HAP-1 (cell line): ENCODE data around the gene RNF167.
"Not testable (repeated sequence)": the region's sequence is repeated elsewhere in the genome, so short reads cannot be mapped to it uniquely, and the experiment has no call there.

Experiments
- DNase-seq, 2 experiments: peaks; one replicate each; pipeline ENCODE4 v3.0.0-alpha.2; 2016 to 2020; ENCODE audit warnings: low spot score in 2 of 2
- H3K27me3 ChIP-seq: fragments of 250-450 bp; sonication (Bioruptor Pico); 2 replicates; pipeline ENCODE4 v1.5.1; 2020; ENCODE audit warnings: low read depth, mild to moderate bottlenecking, moderate library complexity
- H3K36me3 ChIP-seq: fragments of 250-450 bp; sonication (Bioruptor Pico); replicated peaks from 2 replicates; pipeline ENCODE4 v1.5.1; 2020; ENCODE audit warnings: mild to moderate bottlenecking
- H3K4me1 ChIP-seq: fragments of 250-450 bp; sonication (Bioruptor Pico); 2 replicates; pipeline ENCODE4 v1.5.1; 2020; ENCODE audit warnings: mild to moderate bottlenecking
- H3K4me3 ChIP-seq: fragments of 250-450 bp; sonication (Bioruptor Pico); 2 replicates; pipeline ENCODE4 v1.5.1; 2020; ENCODE audit warnings: mild to moderate bottlenecking, moderate library complexity
- H3K9me3 ChIP-seq: fragments of 250-450 bp; sonication (Bioruptor Pico); 2 replicates; pipeline ENCODE4 v1.5.1; 2020; ENCODE audit warnings: mild to moderate bottlenecking, moderate library complexity
- in situ Hi-C: fragments of 300-500 bp; cut with MboI; formaldehyde crosslinking; loops from 3 replicates; pipeline ENCODE4 v1.14.3; 2020; ENCODE audit warnings: low sequenced_read_pairs, inconsistent platforms, mixed read lengths

RNF167 gene

GRCh38 chr17:4898927-4899326 is 41.1 kb upstream of the RNF167 start:
- no peaks in the 10 kb centered on the region for H3K27me3 ChIP-seq
- in situ Hi-C loops: no loop called here
- H3K36me3 ChIP-seq: peaks cover 21% of the 10 kb centered on the region
- no peaks in the 10 kb centered on the region for H3K4me1 ChIP-seq
- no peak overlapping the region for H3K4me3 ChIP-seq
- DNase-seq: no peak
- no peaks in the 10 kb centered on the region for H3K9me3 ChIP-seq

GRCh38 chr17:4899341-4900230 is 40.5 kb upstream of the RNF167 start, which contains the start of gene C17orf107:
TSS of gene C17orf107 (plus strand) at chr17:4899536. CDS start at chr17:4899763, 227 bp downstream.
- Histone ChIP-seq H3K4me1 (no peaks in the 10 kb centered on the region), H3K4me3 (no peak within 1 kb of the TSS), H3K9me3 (no peaks in the 10 kb centered on the region), H3K27me3 (no peaks in the 10 kb centered on the region), H3K36me3 (peaks cover 21% of the 10 kb centered on the region)
- in situ Hi-C loops: no loop called here
- DNase-seq: no peak

GRCh38 chr17:4900231-4901107 is 39.6 kb upstream of the RNF167 start:
- peaks cover 13% of the 10 kb centered on the region for H3K36me3 ChIP-seq
- DNase-seq: no peak
- no peaks in the 10 kb centered on the region for H3K27me3 ChIP-seq
- no peaks in the 10 kb centered on the region for H3K4me1 ChIP-seq
- in situ Hi-C loops: no loop called here
- H3K9me3 ChIP-seq: no peaks in the 10 kb centered on the region
- H3K4me3 ChIP-seq: no peak overlapping the region

GRCh38 chr17:4901108-4901647 is 38.9 kb upstream of the RNF167 start:
- no peaks in the 10 kb centered on the region for H3K4me1 ChIP-seq
- no peak for DNase-seq
- no peaks in the 10 kb centered on the region for H3K27me3 ChIP-seq
- in situ Hi-C loops: no loop called here
- no peak overlapping the region for H3K4me3 ChIP-seq
- peaks cover 6% of the 10 kb centered on the region for H3K36me3 ChIP-seq
- no peaks in the 10 kb centered on the region for H3K9me3 ChIP-seq

GRCh38 chr17:4901648-4902344 is 38.3 kb upstream of the RNF167 start:
- Histone ChIP-seq H3K36me3 (no peaks in the 10 kb centered on the region; the same call in 1 of the 2 replicates), H3K4me1 (no peaks in the 10 kb centered on the region), H3K4me3 (no peak overlapping the region), H3K27me3 (no peaks in the 10 kb centered on the region), H3K9me3 (no peaks in the 10 kb centered on the region)
- DNase-seq: no peak
- in situ Hi-C loops: no loop called here

GRCh38 chr17:4902540-4902939 is 37.5 kb upstream of the RNF167 start:
- Histone ChIP-seq H3K4me3 (no peak overlapping the region), H3K36me3 (no peaks in the 10 kb centered on the region; the same call in 1 of the 2 replicates), H3K4me1 (no peaks in the 10 kb centered on the region), H3K9me3 (no peaks in the 10 kb centered on the region), H3K27me3 (no peaks in the 10 kb centered on the region)
- in situ Hi-C loops: no loop called here
- no peak for DNase-seq

GRCh38 chr17:4903051-4903818 is 36.8 kb upstream of the RNF167 start, which contains the start of gene CHRNE:
TSS of gene CHRNE (minus strand) at chr17:4903098. CDS start at chr17:4903063, 35 bp downstream.
- Histone ChIP-seq H3K4me3 (no peak within 1 kb of the TSS), H3K9me3 (no peaks in the 10 kb centered on the region), H3K36me3 (no peaks in the 10 kb centered on the region; the same call in 1 of the 2 replicates), H3K27me3 (no peaks in the 10 kb centered on the region), H3K4me1 (no peaks in the 10 kb centered on the region)
- in situ Hi-C loops: no loop called here
- DNase-seq: peak; percentile 63 to 90

GRCh38 chr17:4906642-4907041 is 33.4 kb upstream of the RNF167 start:
- H3K4me3 ChIP-seq, DNase-seq, H3K27me3 ChIP-seq, H3K9me3 ChIP-seq, in situ Hi-C loops, H3K36me3 ChIP-seq, H3K4me1 ChIP-seq: not testable (repeated sequence)

GRCh38 chr17:4908301-4908700 is 31.8 kb upstream of the RNF167 start:
- Histone ChIP-seq H3K4me1 (no peaks in the 10 kb centered on the region), H3K9me3 (no peaks in the 10 kb centered on the region), H3K27me3 (no peaks in the 10 kb centered on the region), H3K4me3 (no peak overlapping the region), H3K36me3 (no peaks in the 10 kb centered on the region)
- DNase-seq: no peak
- in situ Hi-C loops: no loop called here

GRCh38 chr17:4908711-4909496 is 31.2 kb upstream of the RNF167 start:
- no peaks in the 10 kb centered on the region for H3K27me3 ChIP-seq
- H3K9me3 ChIP-seq: no peaks in the 10 kb centered on the region
- peak; percentile 73 to 87 for DNase-seq
- no peaks in the 10 kb centered on the region for H3K4me1 ChIP-seq
- no peaks in the 10 kb centered on the region for H3K36me3 ChIP-seq
- no peak overlapping the region for H3K4me3 ChIP-seq
- in situ Hi-C loops: no loop called here

GRCh38 chr17:4913994-4914393 is 26.1 kb upstream of the RNF167 start:
- Histone ChIP-seq H3K4me1 (peaks cover 3% of the 10 kb centered on the region; the same call in 1 of the 2 replicates), H3K36me3 (no peaks in the 10 kb centered on the region), H3K4me3 (no peak overlapping the region), H3K27me3 (no peaks in the 10 kb centered on the region), H3K9me3 (no peaks in the 10 kb centered on the region)
- in situ Hi-C loops: loop anchor here (10.0 kb wide), 1 partner anchor 151 kb away; no protein-coding TSS in a partner anchor
- no peak for DNase-seq

GRCh38 chr17:4914551-4914950 is 25.5 kb upstream of the RNF167 start:
- H3K4me1 ChIP-seq, H3K4me3 ChIP-seq, H3K27me3 ChIP-seq, DNase-seq, H3K9me3 ChIP-seq, H3K36me3 ChIP-seq: not testable (repeated sequence)
- in situ Hi-C loops: loop anchor here (10.0 kb wide), 1 partner anchor 150 kb away; no protein-coding TSS in a partner anchor
